Fibroblast of skin of left quadriceps (primary cell): ENCODE measurements around the gene C1GALT1.
A peak's percentile ranks its signal among the peaks of the same experiment; 100 is the strongest.
"Not testable (repeated sequence)": the region's sequence is repeated elsewhere in the genome, so short reads cannot be mapped to it uniquely, and the experiment has no call there.

Source experiments
- DNase-seq, 2 experiments: peaks; one replicate each; pipeline ENCODE4 v3.0.0-alpha.2; 2013; ENCODE audit warnings: low read depth in 2 of 2

Gene C1GALT1

GRCh38 chr7:7169296-7169695 lies 13.0 kb upstream of the C1GALT1 start:
- no peak for DNase-seq

DNA sequence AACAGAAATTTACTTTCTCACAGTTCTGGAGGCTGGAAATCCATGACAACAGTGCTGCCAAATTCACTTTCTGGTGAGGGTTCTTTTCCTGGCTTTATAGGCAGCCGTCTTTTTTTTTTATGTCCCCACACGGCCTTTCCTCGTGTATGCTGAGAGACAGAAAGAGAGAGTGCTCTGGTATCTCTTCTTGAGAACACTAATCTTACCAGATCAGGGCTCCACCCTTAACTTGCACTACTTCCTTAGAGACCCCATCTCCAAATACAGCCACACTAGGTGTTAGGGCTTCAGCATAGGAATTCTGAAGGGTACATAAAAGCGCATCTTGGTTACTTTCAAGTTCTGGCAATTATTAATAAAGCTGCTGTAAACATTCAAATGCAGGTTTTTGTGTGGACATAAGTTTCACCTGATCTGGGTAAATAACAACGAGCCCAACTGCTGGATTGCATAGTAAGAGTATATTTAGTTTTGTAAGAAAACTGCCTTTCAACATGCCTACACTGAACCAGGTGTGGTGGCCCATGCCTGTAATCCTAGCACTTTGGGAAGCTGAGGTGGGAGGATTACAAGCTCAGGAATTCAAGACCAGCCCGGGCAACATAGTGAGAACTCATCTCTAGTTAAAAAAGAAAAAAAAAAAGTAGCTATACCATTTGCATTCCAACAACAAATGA lies 8.2 kb upstream of the C1GALT1 start:
- no peak for DNase-seq

- DNase-seq, result no peak
These were observed 7.2 kb upstream of the C1GALT1 start for GRCh38 chr7:7175075-7175695.

GRCh38 chr7:7176406-7177043 lies 5.8 kb upstream of the C1GALT1 start:
- DNase-seq, result peak; percentile 51 to 56

DNA sequence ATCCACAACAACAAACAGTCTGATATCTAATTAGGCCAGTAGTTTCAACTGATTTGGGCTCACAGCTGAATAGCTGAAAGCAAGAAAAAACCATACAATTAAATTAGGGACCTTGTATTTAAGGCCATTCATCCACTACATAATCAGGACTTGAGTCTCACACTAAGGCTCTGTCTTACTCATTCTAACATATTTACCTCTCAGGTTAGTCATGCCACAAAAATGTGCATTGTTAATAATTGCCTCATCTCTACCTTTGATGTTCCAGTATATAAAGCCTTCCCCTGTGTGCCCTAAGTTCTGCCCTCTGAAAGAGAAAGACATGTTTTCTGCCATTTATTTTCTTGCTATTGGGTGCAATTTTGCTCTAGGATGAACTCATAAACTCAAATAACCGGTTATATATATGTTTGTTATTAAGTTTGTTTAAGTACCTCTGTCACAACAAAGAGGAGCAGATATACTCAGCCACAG lies 5.3 kb upstream of the C1GALT1 start:
- DNase-seq, result peak; percentile 43 to 45

DNA sequence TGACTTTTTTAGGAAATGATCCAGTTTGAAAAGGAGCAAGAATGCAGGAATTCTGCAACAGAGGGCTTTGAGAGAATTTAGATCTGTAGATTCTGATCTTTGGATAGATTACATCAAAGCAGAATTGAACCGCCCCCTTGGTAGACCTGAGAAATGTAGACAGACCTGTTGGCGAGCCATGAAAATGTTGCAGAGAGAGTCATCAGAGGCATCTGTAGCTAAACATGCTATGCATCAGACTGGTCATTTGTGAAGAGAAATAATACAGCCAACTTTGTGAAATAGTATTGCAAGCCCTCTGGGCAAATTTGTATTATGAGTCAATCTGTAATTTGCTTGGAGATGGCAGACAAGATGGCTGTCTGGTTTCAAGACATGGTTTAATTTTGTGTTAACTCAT lies 4.3 kb upstream of the C1GALT1 start:
- DNase-seq, result no peak

GRCh38 chr7:7178906-7179305 lies 3.4 kb upstream of the C1GALT1 start:
- no peak for DNase-seq

- no peak for DNase-seq
These were observed 1.5 kb upstream of the C1GALT1 start for GRCh38 chr7:7180725-7181449.

- no peak for DNase-seq
These were observed 707 bp upstream of the C1GALT1 start for GRCh38 chr7:7181519-7182155.

- no peak for DNase-seq
These were observed 905 bp downstream of the C1GALT1 start for GRCh38 chr7:7183061-7183837.

DNA sequence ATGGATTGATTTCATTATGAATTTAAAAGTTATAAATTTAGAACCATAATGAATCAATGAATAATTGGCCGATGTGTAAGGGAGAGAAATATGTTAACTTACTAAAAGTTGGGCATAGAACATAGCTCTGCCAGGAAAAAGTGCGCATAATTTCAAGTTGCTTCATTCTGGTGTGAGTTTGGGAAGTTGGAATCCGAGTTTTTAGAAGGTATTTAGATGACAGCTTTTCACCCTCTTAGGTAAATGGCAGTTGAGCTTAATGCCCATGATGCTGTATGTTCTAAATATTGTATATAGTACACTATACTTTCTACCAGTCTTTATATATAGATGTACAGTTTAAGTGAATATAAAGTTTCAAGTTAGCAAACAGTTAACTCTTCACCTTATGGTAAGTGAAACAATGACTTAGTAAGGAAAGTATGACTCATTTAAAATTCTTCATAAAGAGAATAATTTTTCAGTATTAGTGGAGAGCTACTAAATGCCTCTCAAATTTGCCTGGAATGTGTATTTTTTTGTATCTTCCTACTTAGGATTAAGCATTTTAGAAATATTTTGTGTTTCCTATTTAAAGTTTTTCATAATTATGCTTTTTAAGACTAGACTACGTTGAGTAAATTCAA lies 1.6 kb downstream of the C1GALT1 start:
- no peak for DNase-seq

DNA sequence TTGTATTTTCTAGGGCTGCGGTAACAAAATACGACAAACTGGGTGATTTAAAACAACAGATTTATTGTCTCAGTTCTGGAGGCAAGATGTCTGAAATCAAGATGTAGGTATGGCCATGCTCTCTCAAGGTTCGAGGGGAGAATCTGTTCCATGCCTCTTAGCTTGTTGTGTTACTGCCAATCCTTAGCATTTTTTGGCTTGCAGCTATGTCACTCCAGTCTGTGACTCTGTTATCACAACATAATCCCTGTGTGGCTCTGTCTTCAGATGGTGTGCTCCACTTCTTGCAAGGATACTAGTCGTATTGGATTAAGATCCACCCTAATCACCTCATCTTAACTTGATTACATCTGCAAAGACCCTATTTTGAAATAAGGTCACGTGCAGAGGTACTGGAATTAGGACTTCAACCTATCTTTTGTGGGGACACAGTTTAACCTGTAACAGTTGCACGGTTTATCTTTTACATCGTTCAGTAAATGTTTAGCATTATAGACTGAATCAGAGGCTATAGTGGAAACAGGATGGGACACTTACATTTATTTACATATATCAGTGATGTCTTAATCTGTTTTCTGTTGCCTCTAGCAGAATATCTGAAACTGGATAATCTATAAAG lies 3.1 kb downstream of the C1GALT1 start:
- DNase-seq, result no peak

DNA sequence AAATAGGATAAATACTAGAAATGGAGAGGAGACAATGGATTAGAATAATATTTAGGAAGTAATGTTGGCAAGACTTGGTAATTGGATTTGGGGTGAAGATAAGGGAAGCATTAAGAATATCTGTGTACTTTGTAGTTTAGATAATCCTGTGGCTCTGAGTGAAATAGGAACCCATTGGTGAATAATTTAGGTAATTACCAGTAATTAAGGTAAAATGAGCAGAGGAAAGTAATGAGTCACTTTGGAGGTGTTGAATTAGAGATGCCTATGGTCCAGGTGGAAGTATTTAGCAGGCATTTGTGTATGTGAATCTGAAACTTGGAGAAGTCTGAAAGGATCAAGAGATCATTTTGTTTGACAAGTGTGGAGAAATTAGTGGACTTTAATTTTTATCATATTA lies 5.7 kb downstream of the C1GALT1 start:
- DNase-seq, result no peak

- DNase-seq, result no peak
These were observed 6.4 kb downstream of the C1GALT1 start for GRCh38 chr7:7188742-7189141.

DNA sequence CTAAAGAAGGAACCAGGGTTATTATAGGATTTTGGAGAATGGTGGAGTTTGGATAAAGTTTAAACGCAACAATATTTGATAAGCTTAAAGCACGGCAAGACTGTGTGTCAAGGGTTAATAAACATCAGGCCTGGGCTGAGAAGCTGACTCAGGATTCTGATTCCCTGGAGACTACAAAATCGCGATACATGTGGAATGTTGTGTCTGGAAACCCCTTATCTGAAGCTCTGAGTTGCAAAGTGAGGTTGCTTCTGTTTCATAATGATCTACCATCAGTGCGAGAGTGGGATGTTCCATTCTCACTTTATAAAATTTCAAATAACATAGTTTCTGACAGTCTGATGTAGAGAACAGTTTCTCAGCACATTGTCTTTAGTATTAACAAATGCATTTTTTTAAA lies 7.8 kb downstream of the C1GALT1 start:
- peak; percentile 42 to 47 for DNase-seq

GRCh38 chr7:7191137-7191536 lies 8.8 kb downstream of the C1GALT1 start:
- no peak for DNase-seq

DNA sequence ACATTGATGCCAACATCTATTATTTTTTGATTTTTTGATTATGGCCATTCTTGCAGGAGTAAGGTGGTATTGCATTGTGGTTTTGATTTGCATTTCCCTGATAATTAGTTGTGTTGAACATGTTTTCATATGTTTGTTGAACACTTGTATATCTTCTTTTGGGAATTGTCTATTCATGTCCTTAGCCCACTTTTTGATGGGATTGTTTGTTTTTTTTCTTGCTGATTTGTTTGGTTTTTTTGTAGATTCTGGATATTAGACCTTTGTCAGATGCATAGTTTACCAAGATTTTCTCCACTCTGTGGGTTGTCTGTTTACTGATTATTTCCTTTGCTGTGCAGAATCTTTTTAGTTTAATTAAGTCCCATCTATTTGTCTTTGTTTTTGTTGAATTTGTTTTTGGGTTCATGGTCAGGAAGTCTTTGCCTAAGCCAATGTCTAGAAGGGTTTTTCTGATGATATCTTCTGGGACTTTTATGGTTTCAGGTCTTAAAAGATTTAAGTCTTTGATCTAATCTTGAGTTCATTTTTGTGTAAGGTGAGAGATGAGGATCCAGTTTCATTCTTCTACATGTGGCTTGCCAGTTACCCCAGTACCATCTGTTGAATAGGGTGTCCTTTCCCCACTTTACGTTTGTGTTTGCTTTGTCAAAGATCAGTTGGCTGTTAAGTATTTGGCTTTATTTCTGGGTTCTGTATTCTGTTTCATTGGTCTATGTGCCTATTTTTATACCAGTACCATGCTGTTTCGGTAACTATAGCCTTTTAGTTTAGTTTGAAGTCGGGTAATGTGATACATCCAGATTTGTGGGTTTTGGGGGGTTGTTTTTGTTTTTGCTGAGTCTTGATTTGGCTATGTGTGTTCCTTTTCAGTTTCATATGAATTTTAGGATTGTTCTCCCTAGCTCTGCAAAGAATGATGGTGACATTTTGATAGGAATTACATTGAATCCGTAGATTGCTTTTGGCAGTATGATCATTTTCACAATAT lies 10.7 kb downstream of the C1GALT1 start:
- DNase-seq, result not testable (repeated sequence)

DNA sequence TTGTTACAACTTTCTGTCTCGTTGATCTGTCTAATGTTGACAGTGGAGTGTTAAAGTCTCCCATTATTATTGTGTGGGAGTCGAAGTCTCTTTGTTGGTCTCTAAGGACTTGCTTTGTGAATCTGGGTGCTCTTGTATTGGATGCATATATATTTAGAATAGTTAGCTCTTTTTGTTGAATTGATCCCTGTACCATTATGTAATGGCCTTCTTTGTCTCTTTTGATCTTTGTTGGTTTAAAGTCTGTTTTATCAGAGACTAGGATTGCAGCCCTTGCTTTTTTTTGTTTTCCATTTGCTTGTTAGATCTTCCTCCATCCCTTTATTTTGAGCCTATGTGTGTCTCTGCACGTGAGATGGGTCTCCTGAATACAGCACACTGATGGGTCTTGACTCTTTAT lies 17.2 kb downstream of the C1GALT1 start:
- not testable (repeated sequence) for DNase-seq

GRCh38 chr7:7200255-7200654 lies 17.9 kb downstream of the C1GALT1 start:
- DNase-seq, result not testable (repeated sequence)
